NCI-H1105 (cell line): ENCODE results near the gene CDKN2D.

Source experiments
- DNase-seq: peaks from one replicate; lab custom pipeline; 2025; lab: John Stamatoyannopoulos, UW

Gene CDKN2D

DNA sequence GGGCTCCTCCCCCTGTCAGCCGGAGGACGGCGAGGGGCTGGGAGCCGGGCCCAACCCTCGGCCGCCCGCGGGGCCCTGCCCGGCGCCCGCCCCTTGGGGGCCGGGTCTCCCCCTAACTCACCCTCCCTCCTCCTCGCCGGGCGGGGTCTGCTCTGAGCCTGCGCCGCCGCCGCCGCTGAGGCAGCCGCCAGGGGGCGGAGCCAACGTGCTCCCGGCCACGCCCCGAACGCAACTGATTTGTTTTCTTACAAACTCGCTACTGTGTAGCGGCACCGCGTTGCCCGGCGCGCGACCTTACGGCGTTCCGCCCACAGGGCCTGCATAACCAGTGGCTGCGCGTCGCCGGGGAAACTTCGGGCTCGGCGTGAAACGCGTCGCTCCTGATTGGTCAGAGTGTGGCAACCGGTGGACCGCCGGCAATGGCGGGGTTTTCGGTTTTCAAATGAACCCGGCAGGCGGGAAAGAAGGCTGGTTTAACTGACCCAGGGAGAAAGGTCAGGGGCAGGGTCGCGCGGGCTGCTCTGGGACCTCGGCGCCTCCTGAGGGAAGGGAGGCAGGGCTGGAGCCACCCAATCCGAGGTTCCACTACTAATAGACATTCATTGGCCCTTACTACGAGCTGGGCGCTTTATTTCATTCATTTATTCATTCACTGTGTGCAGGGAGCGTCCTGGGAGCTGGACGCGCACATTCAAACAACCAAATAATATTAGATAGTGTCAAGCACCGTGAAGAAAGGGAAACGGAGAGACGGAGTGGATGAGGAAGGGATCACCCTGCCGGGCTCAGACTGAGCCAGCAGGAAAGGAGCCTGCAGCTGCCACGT, at the start of gene CDKN2D:
TSS of gene CDKN2D (minus strand) at position 154 of the 826 bp plus-strand sequence. CDS start 326 bp downstream, outside the sequence.
- peak; percentile 100 for DNase-seq

DNA sequence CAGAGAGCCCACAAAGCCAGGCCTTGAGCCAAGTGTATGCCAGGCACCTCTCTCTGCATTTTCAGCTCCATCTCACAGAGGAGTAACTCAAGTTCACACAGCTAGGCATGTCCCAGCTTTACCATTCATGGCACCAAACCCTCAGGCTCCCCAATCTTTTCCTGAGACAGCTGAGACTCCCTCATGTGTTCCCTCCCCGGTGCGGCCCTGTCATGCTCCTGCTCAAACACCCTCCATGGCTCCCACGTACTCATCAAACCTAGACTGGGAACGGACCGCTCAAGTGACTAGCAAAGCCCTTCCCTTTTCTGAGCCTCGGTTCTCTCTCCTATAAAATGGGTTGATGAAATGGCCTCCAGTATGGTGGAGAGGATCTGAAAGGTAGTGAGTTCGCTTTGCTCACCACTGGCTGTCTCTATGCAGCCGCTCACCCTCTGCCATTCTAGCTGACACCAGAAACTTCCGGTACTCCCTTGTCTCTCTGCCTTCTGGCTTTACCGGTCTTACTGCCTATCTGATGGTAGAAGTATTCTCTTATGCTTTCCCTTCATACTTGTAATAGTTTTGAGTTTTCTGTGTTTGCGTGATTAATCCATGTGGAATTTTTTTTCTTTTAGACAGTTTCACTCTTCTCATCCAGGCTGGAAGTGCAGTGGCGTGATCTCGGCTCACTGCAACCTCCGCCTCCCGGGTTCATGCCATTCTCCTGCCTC, 48.8 kb upstream of the CDKN2D start:
- DNase-seq = no peak

DNA sequence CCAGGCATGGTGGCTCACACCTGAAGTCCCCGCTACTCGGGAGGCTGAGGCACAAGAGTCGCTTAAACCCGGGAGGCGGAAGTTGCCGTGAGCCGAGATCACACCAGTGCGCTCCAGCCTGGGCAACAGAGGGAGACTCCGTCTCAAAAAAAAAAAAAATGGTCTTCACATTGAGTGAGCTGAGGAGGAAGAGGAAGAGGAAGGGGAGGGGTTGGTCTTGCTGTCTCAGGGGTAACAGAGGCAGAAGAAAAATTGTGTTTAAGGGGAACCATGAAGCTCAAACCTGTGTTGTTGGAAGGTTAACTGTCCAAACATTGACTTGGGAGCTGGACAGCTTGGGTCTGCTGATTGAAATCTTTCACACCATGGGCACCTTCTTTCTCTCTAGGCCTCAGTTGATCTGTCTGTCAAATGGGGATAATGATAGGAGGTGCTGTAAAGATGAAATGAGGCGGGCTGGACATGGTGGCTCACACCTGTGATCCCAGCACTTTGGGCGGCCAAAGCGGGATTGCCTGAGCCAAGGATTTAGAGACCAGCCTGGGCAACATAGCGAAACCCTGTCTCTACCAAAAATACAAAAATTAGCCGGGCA, 46.7 kb upstream of the CDKN2D start:
- DNase-seq = no peak

DNA sequence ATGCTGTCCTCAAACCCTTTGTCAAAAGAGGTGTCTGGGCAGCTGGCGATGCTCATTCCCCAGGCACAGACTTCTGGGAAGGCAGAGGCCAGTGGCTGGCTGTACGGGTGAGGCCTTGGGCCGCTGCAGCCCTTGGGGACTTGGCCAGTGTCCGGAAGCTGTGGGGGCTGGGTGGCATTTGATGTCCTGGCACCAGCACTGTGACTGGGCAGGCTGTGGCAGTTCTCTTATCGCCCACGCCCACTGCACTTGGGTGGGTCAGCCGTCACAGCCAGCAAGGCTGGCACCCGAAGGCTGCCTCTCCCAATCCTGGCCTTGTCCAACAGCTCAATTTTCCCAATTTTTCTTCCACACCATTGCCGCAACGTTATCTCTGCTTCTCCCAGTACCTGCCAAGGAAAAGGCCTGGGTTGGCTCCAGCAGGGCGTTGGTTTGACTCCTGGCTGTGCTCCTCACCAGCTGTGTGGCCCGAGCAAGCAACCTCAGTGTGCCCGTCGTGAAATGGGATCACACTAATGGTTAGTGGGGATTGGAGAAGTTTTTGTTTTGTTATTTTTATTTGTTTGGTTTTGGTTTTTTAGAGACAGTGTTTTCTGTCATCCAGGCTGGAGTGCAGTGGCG, 43.8 kb upstream of the CDKN2D start:
- no peak for DNase-seq

DNA sequence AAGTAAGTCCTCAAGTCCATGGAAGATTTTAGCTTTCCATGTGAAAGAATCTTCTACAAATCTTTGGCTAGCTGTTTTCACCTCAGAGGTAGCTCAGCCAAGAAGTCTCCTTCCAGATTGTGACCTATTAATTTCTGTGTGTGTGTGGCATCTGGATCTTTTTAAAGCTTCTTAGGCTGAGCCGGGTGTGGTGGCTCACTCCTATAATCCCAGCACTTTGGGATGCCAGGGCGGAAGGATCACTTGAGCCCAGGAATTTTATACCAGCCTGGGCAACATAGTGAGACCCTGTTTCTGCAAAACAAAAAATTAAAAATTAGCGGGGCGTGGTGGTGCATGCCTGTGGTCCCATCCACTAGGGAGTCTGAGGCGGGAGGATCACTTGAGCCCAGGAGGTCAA, 43.1 kb upstream of the CDKN2D start:
- no peak for DNase-seq

DNA sequence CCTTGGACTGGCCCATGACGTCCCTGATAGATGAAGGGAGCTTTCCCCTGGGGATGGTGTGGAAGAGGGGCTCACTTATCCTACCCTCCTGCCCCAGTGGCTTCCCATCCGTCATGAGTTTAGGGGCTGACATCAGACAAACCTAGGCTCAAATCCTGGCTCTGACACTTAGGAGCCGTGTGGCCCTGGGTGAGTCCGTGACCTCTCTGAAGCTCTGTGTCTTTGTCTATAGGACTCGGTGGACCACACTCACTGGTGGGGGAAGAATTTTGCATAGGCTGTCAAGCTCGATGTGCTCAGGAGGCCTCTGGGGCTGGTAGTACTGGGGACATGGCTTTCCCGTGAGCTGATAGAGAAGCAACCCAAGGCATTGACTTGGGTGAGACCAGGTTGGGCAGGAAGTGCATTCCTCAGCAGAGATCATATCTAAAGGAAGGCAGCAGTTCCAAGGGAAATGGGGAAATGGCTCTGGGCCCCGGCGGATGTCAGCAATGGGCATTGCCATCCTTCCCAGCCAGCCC, 35.7 kb upstream of the CDKN2D start:
- DNase-seq = no peak

DNA sequence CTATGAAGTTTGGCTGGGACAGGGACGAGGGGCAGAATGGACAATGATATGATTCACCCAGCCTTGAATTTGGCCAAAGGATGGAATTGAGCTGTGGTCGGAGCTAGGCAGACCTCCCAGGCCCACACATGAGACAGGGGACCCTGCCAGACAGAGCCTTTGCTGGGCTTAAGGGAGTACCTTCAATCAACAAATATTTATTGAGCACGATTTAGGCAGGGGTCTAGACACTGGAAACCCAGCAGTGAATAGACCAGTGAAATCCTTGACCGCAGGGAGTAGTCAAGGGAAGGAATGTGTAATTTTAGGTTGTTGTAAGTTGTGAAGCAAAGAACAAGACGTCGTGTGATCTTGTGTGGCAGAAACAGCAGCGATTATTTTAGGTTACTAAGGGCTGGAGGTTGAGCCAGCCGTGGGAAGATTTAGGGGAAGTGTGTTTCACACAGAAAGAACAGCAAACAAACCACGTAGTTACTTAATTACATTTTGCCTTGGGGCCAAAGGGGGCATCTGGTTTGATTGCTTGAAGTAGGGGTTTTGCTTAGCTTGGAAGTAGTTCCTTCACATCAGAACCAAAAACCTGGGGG, 35.2 kb upstream of the CDKN2D start:
- DNase-seq = no peak

DNA sequence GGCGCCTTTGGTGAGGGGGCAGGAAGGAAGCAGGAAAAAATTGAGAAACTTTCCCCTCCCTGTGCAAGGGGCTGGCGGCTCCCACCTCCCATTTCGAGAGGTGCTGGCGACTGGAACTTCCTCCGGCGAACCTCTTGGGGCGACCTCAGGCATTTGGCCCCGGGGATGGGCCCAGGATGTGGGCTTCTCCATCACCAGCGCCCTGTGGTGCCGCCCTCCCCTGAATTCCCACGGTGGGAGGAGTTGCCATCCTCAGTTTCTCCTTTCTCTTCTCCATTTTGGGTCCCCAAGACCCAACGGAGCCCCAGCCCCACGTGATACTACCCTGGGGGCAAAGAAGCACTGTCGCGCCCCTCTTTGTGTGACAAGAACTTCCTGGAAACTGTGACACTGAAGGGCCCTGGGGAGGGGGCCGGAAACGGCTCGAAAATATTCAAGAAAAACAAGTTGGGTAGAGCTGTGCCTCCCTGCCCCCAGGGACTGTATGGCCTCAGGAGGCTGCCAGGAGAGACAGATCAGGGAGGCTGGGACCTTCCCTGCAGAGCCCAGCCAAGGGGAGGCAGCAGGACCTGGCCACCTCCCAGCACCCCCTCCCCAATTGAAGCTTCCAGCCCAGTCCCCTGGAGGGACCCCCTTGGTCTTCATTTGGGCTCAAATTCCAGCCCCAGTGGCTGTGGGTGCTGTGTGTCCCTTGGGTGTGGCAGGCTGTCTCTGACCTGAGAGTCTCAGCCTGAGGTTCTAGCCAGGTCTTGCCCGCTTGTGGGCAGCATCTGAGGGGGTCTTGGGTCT, 34.5 kb upstream of the CDKN2D start:
- DNase-seq = no peak

DNA sequence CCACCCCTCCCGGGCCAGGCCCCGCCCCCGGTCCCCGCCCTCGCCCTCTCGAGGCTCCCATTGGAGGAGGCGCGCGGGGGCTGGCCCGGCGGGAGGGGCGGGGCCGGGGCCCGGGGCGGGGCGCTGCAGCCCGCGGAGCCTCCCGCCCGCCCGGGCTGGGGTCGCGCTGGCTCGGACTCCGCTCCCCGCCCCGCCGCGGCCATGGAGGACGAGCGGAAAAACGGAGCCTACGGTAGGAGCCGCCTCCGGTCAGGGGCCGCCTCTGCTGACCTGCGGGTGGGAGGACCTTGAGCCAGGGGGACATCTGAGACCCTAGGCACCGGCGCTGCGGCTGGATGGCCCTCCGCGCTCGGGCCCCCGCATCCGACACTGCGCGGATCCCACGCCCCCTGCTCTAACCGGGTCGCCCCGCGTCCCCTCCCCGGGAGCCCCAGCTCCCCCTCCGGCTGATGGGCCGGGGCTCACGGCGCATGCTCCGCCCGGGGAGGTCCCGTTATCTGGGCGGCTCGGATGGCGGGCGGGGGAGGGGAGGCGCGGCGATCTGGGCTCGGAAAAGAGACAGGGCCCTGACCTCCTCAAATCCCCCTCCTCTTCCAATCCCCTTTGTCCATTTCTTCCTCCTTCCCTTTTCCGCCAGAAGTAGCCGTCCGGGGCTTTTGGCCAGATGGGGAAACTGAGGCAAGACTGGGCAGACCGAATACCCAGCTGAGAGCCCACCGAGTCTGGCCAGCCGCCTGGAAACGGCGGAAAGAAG, 33.7 kb upstream of the CDKN2D start:
- peak; percentile 72 for DNase-seq

DNA sequence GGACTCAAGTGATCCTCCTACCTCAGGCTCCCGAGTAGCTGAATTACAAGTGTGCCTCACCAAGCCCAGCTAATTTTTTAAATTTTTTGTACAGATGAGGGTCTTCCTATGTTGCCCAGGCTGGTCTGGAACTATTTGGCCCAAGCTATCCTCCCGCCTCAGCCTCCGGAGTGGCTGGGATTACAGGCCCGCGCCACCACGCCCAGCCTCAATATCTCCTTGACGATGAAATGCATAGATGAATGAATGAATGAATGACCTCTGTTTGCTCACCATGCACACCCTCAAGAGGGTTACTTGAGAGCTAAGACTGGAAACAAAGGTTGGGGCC, 33.2 kb upstream of the CDKN2D start:
- no peak for DNase-seq

DNA sequence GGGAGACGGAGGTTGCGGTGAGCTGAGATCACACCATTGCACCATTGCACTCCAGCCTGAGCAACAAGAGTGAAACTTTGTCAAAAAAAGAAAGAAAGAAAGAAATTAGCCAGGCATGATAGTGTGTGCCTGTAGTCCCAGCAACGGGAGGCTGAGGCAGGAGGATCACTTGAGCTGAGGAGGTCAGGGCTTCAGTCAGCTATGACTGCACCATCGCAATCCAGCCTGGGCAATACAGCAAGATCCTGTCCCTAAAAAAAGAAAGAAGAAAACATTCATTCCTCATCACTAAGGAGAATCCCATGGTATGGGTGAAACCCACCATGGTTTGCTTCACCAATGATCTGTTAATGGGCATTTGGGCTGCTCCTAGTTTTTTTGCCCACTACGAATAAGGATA, 31.4 kb upstream of the CDKN2D start:
- no peak for DNase-seq

DNA sequence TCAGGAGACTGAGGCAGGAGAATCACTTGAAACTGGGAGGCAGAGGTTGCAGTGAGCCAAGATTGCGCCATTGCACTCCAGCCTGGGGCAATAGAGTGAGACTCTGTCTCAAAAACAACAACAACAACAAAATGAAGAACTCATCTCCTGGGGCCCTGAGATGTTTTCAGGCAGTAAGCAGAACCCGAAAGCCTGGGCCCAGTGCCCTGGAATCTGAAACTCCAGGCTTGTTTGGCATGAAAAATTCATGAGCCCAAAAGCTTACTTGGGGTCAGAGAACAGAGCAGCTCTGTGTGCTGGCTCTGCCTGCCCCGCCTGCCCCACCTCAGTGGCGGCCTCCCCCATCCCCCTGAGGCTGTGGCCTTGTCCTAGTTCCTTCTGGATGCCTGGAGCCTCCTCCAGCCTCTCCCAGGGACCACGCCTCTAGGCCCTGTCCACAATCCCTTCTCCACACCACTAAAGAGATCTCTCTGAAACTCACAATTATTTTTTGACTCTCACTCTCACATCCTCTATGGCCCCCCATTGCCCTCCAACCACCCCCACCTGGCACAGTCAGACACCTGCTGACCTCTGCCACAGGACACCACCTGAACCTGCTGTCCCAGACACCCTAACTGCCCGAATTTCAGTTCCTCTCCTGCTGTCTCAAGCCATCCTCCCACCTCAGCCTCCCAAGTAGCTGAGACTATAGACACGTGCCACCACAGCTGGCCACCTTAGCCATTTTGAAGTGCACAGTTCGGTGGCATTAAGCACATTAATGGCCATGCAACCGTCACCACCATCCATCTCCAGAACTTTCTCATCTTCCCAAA, 25.2 kb upstream of the CDKN2D start:
- DNase-seq = no peak

DNA sequence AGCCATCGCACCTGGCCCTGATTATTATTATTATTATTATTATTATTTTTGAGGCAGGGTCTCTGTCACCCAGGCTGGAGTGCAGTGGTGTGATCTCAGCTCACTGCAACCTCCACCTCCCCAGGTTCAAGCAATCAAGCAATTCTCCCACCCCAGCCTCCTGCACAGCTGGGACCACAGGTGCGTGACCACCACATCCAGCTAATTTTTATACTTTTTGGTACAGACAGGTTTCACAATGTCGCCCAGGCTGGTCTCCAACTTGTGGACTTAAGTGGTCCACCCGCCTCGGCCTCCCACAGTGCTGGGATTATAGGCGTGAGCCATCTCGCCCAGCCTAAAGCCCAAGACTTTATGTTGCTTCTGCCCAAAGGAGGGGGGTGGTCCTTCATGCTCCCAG, 24.4 kb upstream of the CDKN2D start:
- DNase-seq = no peak

DNA sequence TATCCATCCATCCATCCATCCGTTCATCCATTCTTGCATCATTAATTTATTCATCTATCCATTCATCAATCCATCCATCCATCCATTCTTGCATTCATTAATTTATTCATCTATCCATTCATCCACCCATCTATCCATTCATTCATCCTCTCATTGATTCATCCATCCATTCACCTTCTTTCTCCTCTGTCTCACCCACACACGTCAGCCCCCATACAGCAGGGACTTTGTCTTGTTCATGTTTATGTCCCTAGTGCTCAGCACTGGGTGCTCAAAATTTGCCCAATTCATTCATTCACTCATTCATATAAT, 19.0 kb upstream of the CDKN2D start:
- no peak for DNase-seq

DNA sequence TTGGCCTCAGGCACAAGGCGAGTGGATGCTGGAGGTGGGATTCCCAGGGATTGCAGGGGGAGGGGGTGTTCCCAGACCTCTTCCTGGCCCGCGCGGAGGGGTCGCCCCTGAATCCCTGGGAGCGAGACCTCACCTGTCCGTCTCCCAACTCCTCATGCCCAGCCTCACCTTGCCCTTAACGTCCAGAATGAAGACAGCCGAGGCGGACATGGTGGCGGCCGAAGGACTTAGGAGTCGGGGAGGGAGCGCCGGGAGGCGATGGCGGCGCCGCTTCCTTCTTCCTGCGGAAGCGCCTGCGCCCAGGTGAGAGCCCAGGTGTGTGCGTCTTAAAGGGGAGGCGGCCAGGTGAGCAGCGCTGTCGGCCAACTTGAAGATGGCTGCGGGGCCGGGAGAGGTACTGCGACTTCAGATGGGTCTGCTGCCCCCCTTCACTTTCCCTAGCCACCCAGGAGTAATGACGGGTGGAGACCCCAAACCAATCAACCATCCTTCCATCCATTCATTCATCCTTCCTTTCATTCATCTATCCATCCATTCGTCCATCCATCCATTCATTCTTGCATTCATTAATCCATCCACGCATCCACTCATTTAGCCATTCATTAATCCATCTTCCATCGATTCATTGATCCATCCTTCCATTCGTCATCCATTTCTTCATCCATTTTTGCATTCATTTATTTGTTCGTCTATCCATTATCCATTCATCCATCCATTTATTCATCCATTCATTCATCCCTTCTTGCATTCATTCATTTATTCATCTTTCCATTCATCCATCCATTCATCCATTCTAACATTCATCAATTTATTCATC, 18.5 kb upstream of the CDKN2D start, which contains the start of gene AP1M2:
TSS of gene AP1M2 (minus strand) at position 291 of the 817 bp plus-strand sequence. CDS start at position 210, 81 bp downstream.
- DNase-seq = peak; percentile 69

DNA sequence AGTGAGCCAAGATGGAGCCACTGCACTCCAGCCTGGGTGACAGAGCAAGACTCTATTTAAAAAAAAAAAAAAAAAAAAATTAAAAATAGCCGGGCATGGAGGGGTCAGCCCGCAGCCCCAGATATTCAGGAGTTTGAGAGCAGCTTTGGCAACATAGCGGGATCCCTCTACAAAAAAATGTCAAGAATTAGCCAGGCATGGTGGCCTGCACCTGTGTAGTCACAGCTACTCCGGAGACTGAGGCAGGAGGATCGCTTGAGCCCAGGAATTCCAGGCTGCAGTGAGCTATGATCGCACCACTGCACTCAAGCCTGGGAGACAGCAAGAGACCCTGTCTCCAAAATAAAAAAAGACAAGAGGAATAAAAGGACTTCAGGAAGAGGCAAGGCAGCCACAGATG, 17.6 kb upstream of the CDKN2D start:
- DNase-seq = no peak

DNA sequence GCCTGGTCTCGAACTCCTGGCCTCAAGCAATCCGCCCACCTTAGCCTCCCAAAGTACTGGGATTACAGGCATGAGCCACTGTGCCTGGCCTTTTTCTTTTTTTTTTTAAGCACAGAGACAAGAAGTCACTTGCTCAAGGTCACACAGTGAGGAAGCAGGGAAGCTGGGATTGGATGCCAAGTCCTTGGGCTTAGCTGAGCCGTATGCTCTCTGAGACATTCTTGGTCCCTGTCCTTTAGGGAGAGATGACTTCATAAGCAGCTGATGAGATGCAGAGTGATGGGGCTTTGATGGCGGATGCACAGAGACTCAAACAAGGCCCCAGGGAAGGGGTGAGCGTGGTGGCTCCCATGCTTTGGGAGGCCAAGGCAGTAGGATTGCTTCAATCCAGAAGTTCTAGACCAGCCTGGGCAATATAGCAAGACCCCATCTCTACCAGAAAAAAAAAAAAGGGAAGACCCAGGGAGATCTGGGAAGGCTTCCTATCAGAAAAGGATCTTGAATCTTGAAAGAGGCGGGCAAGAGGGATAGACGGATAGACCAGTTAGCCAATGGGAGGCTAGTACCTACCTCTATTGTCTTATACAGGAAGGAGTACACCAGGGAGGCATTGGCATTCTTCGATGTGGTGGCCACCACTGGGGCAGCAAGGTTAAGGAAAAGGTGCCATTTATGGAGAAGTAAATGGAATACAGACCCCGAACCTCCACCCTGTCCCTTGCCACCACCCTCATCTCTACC, 14.4 kb upstream of the CDKN2D start:
- DNase-seq = no peak

DNA sequence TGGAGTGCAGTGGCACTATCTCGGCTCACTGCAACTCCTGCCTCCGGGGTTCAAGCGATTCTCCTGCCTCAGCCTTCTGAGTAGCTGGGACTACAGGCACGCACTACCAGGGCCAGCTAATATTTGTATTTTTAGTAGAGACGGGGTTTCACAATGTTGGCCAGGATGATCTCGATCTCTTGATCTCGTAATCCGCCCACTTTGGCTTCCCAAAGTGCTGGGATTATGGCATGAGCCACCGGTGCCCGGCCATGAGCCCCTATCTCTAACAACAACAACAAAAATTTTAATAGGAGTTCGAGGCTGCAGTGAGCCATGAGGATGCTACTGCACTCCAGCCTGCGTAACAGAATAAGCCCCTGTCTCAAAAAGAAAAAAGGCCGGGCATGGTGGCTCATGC, 13.3 kb upstream of the CDKN2D start:
- DNase-seq = no peak
